ENCODE results near the gene ATP11C. TPM values are rescaled to one million over a fixed set of nuclear protein-coding genes. Genes with fewer than 3 reads are reported as not detected.

Gene ATP11C
- total RNA-seq = 75.1 TPM

DNA sequence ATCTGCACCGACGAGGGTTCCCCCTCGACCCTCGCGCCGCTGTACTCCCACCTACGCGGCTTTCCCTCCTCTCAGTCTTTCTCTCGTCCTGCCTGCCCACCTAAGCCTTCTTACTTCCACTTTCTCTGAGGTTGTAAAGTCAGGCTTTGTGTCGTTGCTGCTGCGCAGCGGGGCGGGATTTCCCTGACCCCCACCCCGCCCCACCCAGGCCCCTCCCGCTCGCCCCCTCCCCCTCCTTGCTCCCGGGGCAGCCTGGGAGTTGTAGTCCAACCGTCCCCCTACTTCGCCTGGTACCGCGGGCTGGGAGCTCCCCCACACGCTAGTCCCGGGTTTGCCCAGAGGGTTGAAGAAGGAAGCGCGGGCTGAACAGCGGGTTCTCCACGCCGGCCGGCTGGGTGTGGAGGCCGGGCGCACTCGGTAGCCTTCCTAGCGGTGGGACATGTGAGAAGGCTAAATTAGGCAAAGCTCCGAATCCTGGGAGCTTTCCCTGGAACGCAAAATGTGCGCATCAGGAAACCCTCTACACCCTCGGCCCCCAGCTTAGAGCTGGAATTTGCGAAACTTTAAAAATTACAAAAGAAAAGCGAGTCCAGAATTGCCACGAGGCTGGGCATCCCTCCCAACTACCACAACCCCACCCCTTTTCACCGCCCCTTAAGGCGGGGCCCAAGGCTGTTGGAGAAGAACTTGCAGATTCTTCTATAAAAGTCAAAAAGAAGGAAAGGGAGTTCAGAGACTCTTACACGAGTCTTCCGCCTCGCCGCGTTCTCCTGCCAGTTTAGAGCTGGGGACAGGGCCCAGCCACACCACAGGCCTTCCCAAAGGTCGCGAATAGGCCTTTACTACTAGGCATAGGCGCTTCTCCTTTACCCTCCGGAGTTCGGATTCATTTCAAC, at the start of gene ATP11C:
Gene ATP11C, minus strand, starts transcription at position 153 of the 896 bp plus-strand sequence. CDS start 1,011 bp downstream, outside the sequence.

DNA sequence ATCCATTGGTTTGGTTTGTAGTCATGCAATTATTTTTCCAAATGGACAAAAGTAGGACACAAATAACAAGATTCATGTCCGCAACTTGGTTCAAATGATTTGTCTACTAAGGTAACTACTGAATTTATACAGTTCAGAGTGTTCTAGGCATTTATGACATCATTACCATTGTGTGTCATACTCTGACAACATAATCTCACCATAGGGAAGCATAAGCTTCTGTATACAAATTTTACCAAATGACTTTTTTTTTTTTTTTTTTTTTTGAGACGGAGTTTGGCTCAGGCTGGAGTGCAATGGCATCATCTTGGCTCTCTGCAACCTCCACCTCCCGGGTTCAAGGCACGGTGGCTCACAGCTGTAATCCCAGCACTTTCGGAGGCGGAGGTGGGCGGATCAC, 32.6 kb upstream of the ATP11C start, which contains the start of gene CXorf66:
Gene CXorf66, minus strand, starts transcription at position 101 of the 400 bp plus-strand sequence. Its CDS starts 25 bp downstream, at position 76.

GRCh38 chrX:139708067-139708466, 224.8 kb downstream of the ATP11C start, which contains the start of gene MCF2:
MCF2 (minus strand) TSS chrX:139708167; CDS start chrX:139651744, 56,423 bp downstream.

Small RNA genes lying within 50 kb of the gene (small RNA-seq; reads per million reads assigned to genes)
- 8.3 reads per million, percentile 89 among the genes with 10 or more reads in this experiment for gene MIR505 (ENCODE audit: low replicate concordance)
- 0.09 reads per million for gene RF00425 (ENCODE audit: low replicate concordance)
- gene RF01210 (ENCODE audit: low replicate concordance) = not detected
- not detected for gene RNU6ATAC23P (ENCODE audit: low replicate concordance)

Other genes with a start within 250 kb of the ATP11C start
- 10.3 TPM for gene MCF2, start 224.9 kb downstream of the ATP11C start, total RNA-seq
- gene CXorf66, start 32.5 kb upstream of the ATP11C start, total RNA-seq = not detected

Data from parietal lobe (tissue), 2 donors.